ENCODE measurements around the gene FAM237A. TPM values are rescaled to one million over a fixed set of nuclear protein-coding genes. Genes with fewer than 3 reads are reported as not detected.

FAM237A gene
- total RNA-seq, 1 donor from 2014 or later, result not detected

- no peaks in the 10 kb centered on the region for H3K4me1 ChIP-seq
- no peak for DNase-seq (ENCODE audit: low spot score in 2 of 2)
- intact Hi-C loops (cut with DNase I), result no loop called here
- no peaks in the 10 kb centered on the region for H3K27me3 ChIP-seq
- H3K4me3 ChIP-seq, result no peak overlapping the region
- H3K36me3 ChIP-seq, result no peaks in the 10 kb centered on the region
- no peak for TF ChIP-seq CTCF (IDR thresholded peaks at IDR 0.05)
- no peak overlapping the region for H3K27ac ChIP-seq
- no peaks in the 10 kb centered on the region for H3K9me3 ChIP-seq
Measured at GRCh38 chr2:206698811-206699210, 56.5 kb downstream of the FAM237A start.

Other genes with a start within 250 kb of the FAM237A start
- 2.3 TPM for gene ADAM23, start 199.0 kb upstream of the FAM237A start, total RNA-seq
- gene DYTN, start 75.9 kb downstream of the FAM237A start, total RNA-seq, result not detected
- not detected for gene MDH1B, start 122.8 kb downstream of the FAM237A start, total RNA-seq
- 41.5 TPM for gene FASTKD2, start 123.1 kb downstream of the FAM237A start, total RNA-seq